Sigmoid colon (tissue), 4 donors: Measurements from ENCODE around the gene RHBDF1.
"Not testable (repeated sequence)": the region's sequence is repeated elsewhere in the genome, so short reads cannot be mapped to it uniquely, and the experiment has no call there.

Experiments
- CTCF ChIP-seq, 4 experiments: fragments of 450-650 bp in 3 of 4; fragments of 200-600 bp in 1 of 4; IDR thresholded peaks; one replicate each; pipeline ENCODE4 v1.5.1; 2016 to 2019; ENCODE audit warnings: antibody characterized with exemption in 4 of 4, mild to moderate bottlenecking in 3 of 4, moderate library complexity in 2 of 4
- EP300 ChIP-seq, 4 donors: sonication (generic); formaldehyde crosslinking; IDR thresholded peaks; one replicate each; pipeline ENCODE4 v1.6.1; 2017; ENCODE audit warnings: antibody characterized with exemption in 4 of 4
- POLR2A ChIP-seq, 2 donors: fragments of 450-650 bp; IDR thresholded peaks; one replicate each; pipeline ENCODE4 v1.6.1; 2016; ENCODE audit warnings: antibody characterized with exemption in 2 of 2, mild to moderate bottlenecking in 2 of 2, moderate library complexity in 2 of 2

- not testable (repeated sequence) for TF ChIP-seq CTCF, EP300, POLR2A (IDR thresholded peaks at IDR 0.05)
These were observed 55.2 kb downstream of the RHBDF1 start for GRCh38 chr16:17062-17765.
